H1 (cell line): ENCODE measurements around the gene RETREG1. TPM values are rescaled to one million over a fixed set of nuclear protein-coding genes. Genes with fewer than 3 reads are reported as not detected.

Experiments used
- CTCF ChIA-PET: fragments of 300-600 bp; sonication (Branson Sonifier 250); formaldehyde crosslinking; loops from one replicate; lab custom pipeline; 2021; ENCODE audit not compliant: partially characterized antibody; lab: Charles Lee
- POLR2A ChIA-PET: fragments of 300-600 bp; sonication (Branson Sonifier 250); formaldehyde crosslinking; loops from one replicate; lab custom pipeline; 2021; ENCODE audit warnings: inconsistent platforms; ENCODE audit not compliant: partially characterized antibody; lab: Charles Lee
- DNase-seq, 2 experiments: peaks; one replicate each; pipeline versions ENCODE4 v3.0.0 to v3.0.0-alpha.2; 2010 to 2022; ENCODE audit warnings: low spot score in 2 of 2, low read depth in 1 of 2, mixed read lengths in 1 of 2
- FAIRE-seq: peaks from 2 replicates; lab custom pipeline; 2011; peaks lifted over from hg19 to GRCh38; lab: Jason Lieb, UNC
- H2AFZ ChIP-seq: 2 replicates; pipeline ENCODE4 v1.8.1; 2012; ENCODE audit warnings: low read length, inconsistent platforms
- H2AK5ac ChIP-seq: 2 replicates; pipeline ENCODE4 v1.6.1; 2013; ENCODE audit warnings: low read depth, low read length
- H2BK120ac ChIP-seq: replicated peaks from 2 replicates; pipeline ENCODE3; 2013; ENCODE audit warnings: low read depth, low read length, inconsistent platforms
- H2BK12ac ChIP-seq: 2 replicates; pipeline ENCODE4 v1.6.1; 2013; ENCODE audit warnings: low read depth, low read length
- H2BK15ac ChIP-seq: 2 replicates; pipeline ENCODE4 v1.6.1; 2013; ENCODE audit warnings: low read length
- H2BK20ac ChIP-seq: 2 replicates; pipeline ENCODE4 v1.6.1; 2013; ENCODE audit warnings: low read length
- H2BK5ac ChIP-seq: 2 replicates; pipeline ENCODE4 v1.6.1; 2013; ENCODE audit warnings: low read depth, low read length
- H3K14ac ChIP-seq: 2 replicates; pipeline ENCODE4 v1.6.1; 2013; ENCODE audit warnings: inconsistent platforms; ENCODE audit not compliant: insufficient read length
- H3K18ac ChIP-seq: 2 replicates; pipeline ENCODE4 v1.6.1; 2013; ENCODE audit warnings: low read length; ENCODE audit errors: extremely low read depth
- H3K23ac ChIP-seq: 2 replicates; pipeline ENCODE4 v1.6.1; 2013; ENCODE audit warnings: inconsistent platforms; ENCODE audit not compliant: insufficient read length
- H3K23me2 ChIP-seq: 2 replicates; pipeline ENCODE4 v1.6.1; 2013; ENCODE audit warnings: low read depth, low read length
- H3K27ac ChIP-seq: 2 replicates; pipeline ENCODE4 v1.6.1; 2011; ENCODE audit warnings: low read depth, low read length, inconsistent platforms
- H3K27me3 ChIP-seq, 4 experiments: replicated peaks in 1 of 4; 1 replicate in 1 of 4; 2 replicates in 3 of 4; pipeline versions ENCODE4 v1.6.1 to v1.8.1; 2011 to 2013; ENCODE audit warnings: low read length in 3 of 4, mild to moderate bottlenecking in 3 of 4, inconsistent platforms in 2 of 4, mixed read lengths in 2 of 4, moderate library complexity in 1 of 4; ENCODE audit not compliant: control insufficient read depth in 3 of 4, insufficient read depth in 3 of 4; ENCODE audit errors: extremely low read depth in 1 of 4
- H3K36me3 ChIP-seq, 4 experiments: 2 replicates each; pipeline versions ENCODE4 v1.6.1 to v1.8.1; 2011 to 2013; ENCODE audit warnings: mild to moderate bottlenecking in 4 of 4, low read length in 3 of 4, moderate library complexity in 2 of 4, control low read depth in 1 of 4, inconsistent platforms in 1 of 4; ENCODE audit not compliant: insufficient read depth in 4 of 4, control insufficient read depth in 2 of 4
- H3K4ac ChIP-seq: replicated peaks from 2 replicates; pipeline ENCODE3; 2013; ENCODE audit warnings: low read length, low read depth, mixed read lengths, inconsistent platforms; ENCODE audit not compliant: insufficient read length
- H3K4me1 ChIP-seq, 4 experiments: replicated peaks in 1 of 4; 1 replicate in 1 of 4; 2 replicates in 3 of 4; pipeline versions ENCODE4 v1.6.1 to v1.8.1; 2011 to 2013; ENCODE audit warnings: low read length in 3 of 4, inconsistent platforms in 2 of 4, mixed read lengths in 1 of 4; ENCODE audit not compliant: insufficient read depth in 4 of 4, control insufficient read depth in 3 of 4
- H3K4me2 ChIP-seq, 2 experiments: 2 replicates each; pipeline versions ENCODE4 v1.6.1 to v1.8.1; 2011 to 2013; ENCODE audit warnings: low read depth in 2 of 2, low read length in 2 of 2, control low read depth in 1 of 2, inconsistent platforms in 1 of 2, mild to moderate bottlenecking in 1 of 2; ENCODE audit not compliant: insufficient read depth in 1 of 2
- H3K4me3 ChIP-seq, 4 experiments: fragments of 200-600, 300-600 bp in 1 of 4; sonication (generic), shearing (Covaris generic), sonication (Bioruptor Twin) in 1 of 4; 2 replicates each; pipeline versions ENCODE4 v1.5.1 to v1.8.1; 2011 to 2016; ENCODE audit warnings: low read length in 4 of 4, low read depth in 3 of 4, control low read depth in 2 of 4, inconsistent platforms in 2 of 4, mild to moderate bottlenecking in 2 of 4, mixed read lengths in 1 of 4, moderate library complexity in 1 of 4; ENCODE audit not compliant: insufficient read depth in 2 of 4; ENCODE audit errors: extremely low read depth in 1 of 4
- H3K56ac ChIP-seq: replicated peaks from 2 replicates; pipeline ENCODE3; 2013; ENCODE audit warnings: low read depth, mild to moderate bottlenecking, mixed read lengths, low read length, inconsistent platforms; ENCODE audit not compliant: insufficient read length
- H3K79me1 ChIP-seq: 2 replicates; pipeline ENCODE4 v1.6.1; 2013; ENCODE audit warnings: low read depth, low read length, control low read depth
- H3K79me2 ChIP-seq, 2 experiments: 2 replicates each; pipeline versions ENCODE4 v1.6.1 to v1.8.1; 2012 to 2013; ENCODE audit warnings: low read length in 2 of 2, mild to moderate bottlenecking in 2 of 2, inconsistent platforms in 1 of 2; ENCODE audit not compliant: insufficient read depth in 2 of 2, control insufficient read depth in 1 of 2
- H3K9ac ChIP-seq, 4 experiments: replicated peaks in 1 of 4; 1 replicate in 1 of 4; 2 replicates in 3 of 4; pipeline versions ENCODE4 v1.6.1 to v1.8.1; 2011 to 2013; ENCODE audit warnings: low read depth in 3 of 4, low read length in 3 of 4, control low read depth in 2 of 4, mild to moderate bottlenecking in 2 of 4, moderate library complexity in 2 of 4, inconsistent platforms in 1 of 4; ENCODE audit errors: extremely low read depth in 1 of 4
- H3K9me3 ChIP-seq, 2 experiments: 2 replicates each; pipeline versions ENCODE4 v1.6.1 to v1.8.1; 2012 to 2013; ENCODE audit warnings: mild to moderate bottlenecking in 2 of 2, moderate library complexity in 2 of 2, control low read depth in 1 of 2, inconsistent platforms in 1 of 2, low read depth in 1 of 2, low read length in 1 of 2, mixed read lengths in 1 of 2; ENCODE audit not compliant: insufficient read depth in 2 of 2
- H4K20me1 ChIP-seq, 2 experiments: replicated peaks in 1 of 2; 2 replicates each; pipeline versions ENCODE3 to v1.8.1; 2011 to 2013; ENCODE audit warnings: inconsistent platforms in 2 of 2, low read length in 2 of 2, mild to moderate bottlenecking in 1 of 2; ENCODE audit not compliant: insufficient read depth in 2 of 2, control insufficient read depth in 1 of 2
- H4K5ac ChIP-seq: 2 replicates; pipeline ENCODE4 v1.6.1; 2013; ENCODE audit warnings: low read length, low read depth, mixed read lengths, inconsistent platforms; ENCODE audit not compliant: insufficient read length
- H4K8ac ChIP-seq: 2 replicates; pipeline ENCODE4 v1.8.0; 2013; ENCODE audit warnings: mild to moderate bottlenecking, moderate library complexity, low read length, inconsistent platforms; ENCODE audit not compliant: insufficient read depth; ENCODE audit errors: extremely low read depth
- H4K91ac ChIP-seq: replicated peaks from 2 replicates; pipeline ENCODE3; 2013; ENCODE audit warnings: low read length, mixed read lengths, inconsistent platforms; ENCODE audit not compliant: insufficient read length
- CEBPB ChIP-seq: IDR thresholded peaks from 2 replicates; pipeline ENCODE4 v1.6.1; 2012; ENCODE audit warnings: low read depth, low read length
- E2F6 ChIP-seq: IDR thresholded peaks from 2 replicates; pipeline ENCODE4 v1.6.1; 2012; ENCODE audit warnings: inconsistent platforms
- KDM1A ChIP-seq: fragments of 200-600, 300-600 bp; sonication (generic); IDR thresholded peaks from 2 replicates; pipeline ENCODE4 v1.7.1; 2016; ENCODE audit warnings: mild to moderate bottlenecking, low read length, borderline replicate concordance
- PHF8 ChIP-seq: fragments of 200-600 bp; sonication (generic); conservative IDR thresholded peaks from 2 replicates; pipeline ENCODE4 v1.7.1; 2012; ENCODE audit warnings: low read depth, mild to moderate bottlenecking, inconsistent platforms, low read length, moderate library complexity
- SIX5 ChIP-seq: IDR thresholded peaks from 2 replicates; pipeline ENCODE4 v1.6.1; 2011; ENCODE audit warnings: mild to moderate bottlenecking, low read depth, low read length
- WGBS, 2 experiments: shearing (Covaris generic) in 1 of 2; methylation state at CpG; one replicate each; pipeline versions ENCODE4 v1.1.6 to v1.1.7; 2013 to 2015; ENCODE audit warnings: low lambda C conversion rate in 2 of 2, mixed read lengths in 2 of 2, inconsistent platforms in 1 of 2, low coverage in 1 of 2, missing lambda C conversion rate in 1 of 2; ENCODE audit not compliant: insufficient replicate concordance in 2 of 2, insufficient coverage in 1 of 2, insufficient read length in 1 of 2; ENCODE audit errors: extremely low coverage in 1 of 2, missing lambda C conversion rate in 1 of 2; 5-methylcytosine and 5-hydroxymethylcytosine counted together
- polyA plus RNA-seq, 7 experiments: library from polyadenylated mRNA; depleted of rRNA in 3 of 7; stranded (reverse) in 5 of 7; unstranded in 2 of 7; fragments of >200 nt in 5 of 7; fragments of 200-250 nt in 2 of 7; gene quantifications; 1 replicate in 5 of 7; 2 replicates in 1 of 7; 4 replicates in 1 of 7; pipeline versions ENCODE4 v1.2.1 to v1.2.3, GENCODE V29; 2011 to 2013; ENCODE audit warnings: missing spikeins in 2 of 7, mixed read lengths in 2 of 7
- total RNA-seq: library from RNA; stranded (reverse); fragmentation: NEBNext Ultra II Directional; extraction: Animal tissue kit (Norgen Biotek cat#: 25700); gene quantifications from 2 replicates; pipeline ENCODE4 v1.2.1, GENCODE V29; 2021

The RETREG1 gene
- total and polyA plus RNA-seq, 2 of the 8 experiments (the other 6 are each of a cell fraction or from before 2014, with no cell fraction given) = 0.62 to 1.9 TPM

GRCh38 chr5:16659536-16659935 is 42.7 kb upstream of the RETREG1 start:
- no peaks in the 10 kb centered on the region for H3K4me1 ChIP-seq
- no peaks in the 10 kb centered on the region for H3K9me3 ChIP-seq
- H4K20me1 ChIP-seq = peaks cover 0 to 2% of the 10 kb centered on the region in 2 experiments
- H2BK120ac ChIP-seq = no peak overlapping the region
- H3K79me1 ChIP-seq = no peaks in the 10 kb centered on the region
- no peak overlapping the region for H3K4ac ChIP-seq
- CTCF ChIA-PET = no interaction called here
- H3K14ac ChIP-seq = no peak overlapping the region
- no peak overlapping the region for H3K4me3 ChIP-seq
- no peaks in the 10 kb centered on the region for H3K27me3 ChIP-seq
- no peak for FAIRE-seq
- no peak overlapping the region for H3K23ac ChIP-seq
- H4K5ac ChIP-seq = no peak overlapping the region
- H2BK12ac ChIP-seq = no peak overlapping the region
- no peak overlapping the region for H2BK15ac ChIP-seq
- H3K27ac ChIP-seq = no peak overlapping the region
- 100% methylated on average over 1 of the region's 1 CpG; no CpG with 5 or more reads in 1 of the 2 experiments for WGBS, 2 experiments
- no peak overlapping the region for H4K8ac ChIP-seq
- no peak overlapping the region for H3K9ac ChIP-seq
- no peak overlapping the region for H2BK20ac ChIP-seq
- peaks cover 0 to 7% (median 1%) of the 10 kb centered on the region in 4 experiments; a peak in 1 of 8 replicates for H3K36me3 ChIP-seq
- TF ChIP-seq PHF8 = no peak
- TF ChIP-seq SIX5 = no peak
- TF ChIP-seq E2F6 = no peak
- no peak for TF ChIP-seq CEBPB
- no peak for TF ChIP-seq KDM1A
- no peak overlapping the region for H2BK5ac ChIP-seq
- H3K23me2 ChIP-seq = no peaks in the 10 kb centered on the region
- no peak overlapping the region for H2AK5ac ChIP-seq
- H3K18ac ChIP-seq = no peak overlapping the region
- H3K79me2 ChIP-seq = no peaks in the 10 kb centered on the region
- no peak for DNase-seq
- H3K4me2 ChIP-seq = no peak overlapping the region
- no peak overlapping the region for H3K56ac ChIP-seq
- H2AFZ ChIP-seq = no peak overlapping the region
- H4K91ac ChIP-seq = no peak overlapping the region
- POLR2A ChIA-PET = no interaction called here
